Measurements from ENCODE around the gene ABCG1.

Gene ABCG1

GRCh38 chr21:42341776-42342542 is 123.0 kb downstream of the ABCG1 start:
- no peak for DNase-seq (ENCODE audit: low read depth)
- no peak for TF ChIP-seq CTCF (conservative IDR thresholded peaks at IDR 0.05; ENCODE audit: low read depth, low read length)
- H3K4me3 ChIP-seq (ENCODE audit: low read depth, low read length) = no peak overlapping the region

- no peak for TF ChIP-seq CTCF (conservative IDR thresholded peaks at IDR 0.05; ENCODE audit: low read depth, low read length)
- DNase-seq (ENCODE audit: low read depth) = no peak
- H3K4me3 ChIP-seq (ENCODE audit: low read depth, low read length) = no peak overlapping the region
Observed at GRCh38 chr21:42343101-42343500, 124.2 kb downstream of the ABCG1 start.

- no peak for TF ChIP-seq CTCF (conservative IDR thresholded peaks at IDR 0.05; ENCODE audit: low read depth, low read length)
- no peak for DNase-seq (ENCODE audit: low read depth)
- no peak overlapping the region for H3K4me3 ChIP-seq (ENCODE audit: low read depth, low read length)
Observed at GRCh38 chr21:42343556-42343955, 124.6 kb downstream of the ABCG1 start.

GRCh38 chr21:42343963-42344510 is 125.1 kb downstream of the ABCG1 start:
- no peak for TF ChIP-seq CTCF (conservative IDR thresholded peaks at IDR 0.05; ENCODE audit: low read depth, low read length)
- no peak for DNase-seq (ENCODE audit: low read depth)
- H3K4me3 ChIP-seq (ENCODE audit: low read depth, low read length) = no peak overlapping the region

- DNase-seq (ENCODE audit: low read depth) = no peak
- TF ChIP-seq CTCF (conservative IDR thresholded peaks at IDR 0.05; ENCODE audit: low read depth, low read length) = no peak
- no peak overlapping the region for H3K4me3 ChIP-seq (ENCODE audit: low read depth, low read length)
Observed at GRCh38 chr21:42344631-42345030, 125.7 kb downstream of the ABCG1 start.

GRCh38 chr21:42346441-42346840 is 127.5 kb downstream of the ABCG1 start:
- no peak for DNase-seq (ENCODE audit: low read depth)
- no peak for TF ChIP-seq CTCF (conservative IDR thresholded peaks at IDR 0.05; ENCODE audit: low read depth, low read length)
- H3K4me3 ChIP-seq (ENCODE audit: low read depth, low read length) = no peak overlapping the region

Measured in choroid plexus epithelial cell (primary cell).